ENCODE data around the gene SENP2. TPM values are rescaled to one million over a fixed set of nuclear protein-coding genes. Genes with fewer than 3 reads are reported as not detected.

Gene SENP2
- total and polyA plus RNA-seq, 2 of the 13 experiments (the other 11 are each of a cell fraction or from before 2014, with no cell fraction given), result 7.7 to 46.2 TPM

- no peak for TF ChIP-seq ZNF782 (CRISPR knock-in tag; IDR thresholded peaks at IDR 0.05; ENCODE audit: borderline replicate concordance)
- no peak for TF ChIP-seq ZNF496 (CRISPR knock-in tag; IDR thresholded peaks at IDR 0.05; ENCODE audit: insufficient replicate concordance)
- TF ChIP-seq YEATS2 (CRISPR knock-in tag; IDR thresholded peaks at IDR 0.05; ENCODE audit: borderline replicate concordance), result peak; percentile 56; the same call in 1 of the 2 replicates
- 0 out of 2 replicates have a peak, but pooled peaks have one; percentile 8 for TF ChIP-seq ZNF343 (CRISPR knock-in tag; IDR thresholded peaks at IDR 0.05)
- TF ChIP-seq WIZ (CRISPR knock-in tag; IDR thresholded peaks at IDR 0.05), result no peak
- peak; percentile 64; the same call in 1 of the 2 replicates for TF ChIP-seq SALL2 (CRISPR knock-in tag; IDR thresholded peaks at IDR 0.05)
- TF ChIP-seq ZNF660 (CRISPR knock-in tag; IDR thresholded peaks at IDR 0.05; ENCODE audit: borderline replicate concordance, low read depth), result no peak
- TF ChIP-seq ZNF614 (CRISPR knock-in tag; IDR thresholded peaks at IDR 0.05; ENCODE audit: borderline replicate concordance), result 0 out of 2 replicates have a peak, but pooled peaks have one; percentile 38
- peak; percentile 81 for TF ChIP-seq MNT (IDR thresholded peaks at IDR 0.05)
- no peak for TF ChIP-seq NONO (IDR thresholded peaks at IDR 0.05)
- TF ChIP-seq NONO (CRISPR knock-in tag; conservative IDR thresholded peaks at IDR 0.05), result no peak; the same call in 1 of the 2 replicates
- TF ChIP-seq ZEB1 (IDR thresholded peaks at IDR 0.05; ENCODE audit: insufficient replicate concordance, low read depth), result no peak
- peak; percentile 81 for TF ChIP-seq THAP11 (CRISPR knock-in tag; IDR thresholded peaks at IDR 0.05)
- peak; percentile 64; the same call in 1 of the 2 replicates for TF ChIP-seq ZNF580 (CRISPR knock-in tag; IDR thresholded peaks at IDR 0.05; ENCODE audit: borderline replicate concordance, low read depth)
- TF ChIP-seq KLF6 (CRISPR knock-in tag; IDR thresholded peaks at IDR 0.05), result peak; percentile 50
- 0 out of 2 replicates have a peak, but pooled peaks have one; percentile 43 for TF ChIP-seq ZNF567 (CRISPR knock-in tag; IDR thresholded peaks at IDR 0.05; ENCODE audit: borderline replicate concordance)
- no peak for TF ChIP-seq ZNF101 (CRISPR knock-in tag; IDR thresholded peaks at IDR 0.05; ENCODE audit: borderline replicate concordance, low read depth)
- no peak for TF ChIP-seq ZBTB42 (CRISPR knock-in tag; IDR thresholded peaks at IDR 0.05)
- 0 out of 2 replicates have a peak, but pooled peaks have one; percentile 16 for TF ChIP-seq ZNF704 (CRISPR knock-in tag; IDR thresholded peaks at IDR 0.05; ENCODE audit: borderline replicate concordance)
- TF ChIP-seq ZNF724P (CRISPR knock-in tag; IDR thresholded peaks at IDR 0.05; ENCODE audit: borderline replicate concordance), result peak; percentile 66; the same call in 1 of the 2 replicates
- no peak for TF ChIP-seq ZFP62 (CRISPR knock-in tag; IDR thresholded peaks at IDR 0.05)
- TF ChIP-seq SNAI1 (CRISPR knock-in tag; IDR thresholded peaks at IDR 0.05; ENCODE audit: borderline replicate concordance), result no peak
- no peak for TF ChIP-seq ZSCAN30 (CRISPR knock-in tag; IDR thresholded peaks at IDR 0.05)
- TF ChIP-seq TSC22D2 (CRISPR knock-in tag; IDR thresholded peaks at IDR 0.05; ENCODE audit: borderline replicate concordance), result no peak
- TF ChIP-seq ZBTB1 (CRISPR knock-in tag; IDR thresholded peaks at IDR 0.05; ENCODE audit: borderline replicate concordance), result no peak
- TF ChIP-seq ZNF326 (CRISPR knock-in tag; IDR thresholded peaks at IDR 0.05; ENCODE audit: borderline replicate concordance), result no peak
Measured at GRCh38 chr3:185585859-185586685, at the start of gene SENP2 (continued).

Data from HepG2 (cell line).